K562 treated with DMSO at 1 percent for 4 hours (cell line): ENCODE data around the gene TPTE. TPM values are rescaled to one million over a fixed set of nuclear protein-coding genes. Genes with fewer than 3 reads are reported as not detected.

Source experiments
- total RNA-seq: library from RNA; unstranded; fragments of 300-600 nt; gene quantifications from 2 replicates; pipeline ENCODE4 v1.2.3, GENCODE V29; 2022; ENCODE audit not compliant: insufficient read depth

Gene TPTE
- 0.82 and 1.8 TPM in 2 replicates for total RNA-seq

DNA sequence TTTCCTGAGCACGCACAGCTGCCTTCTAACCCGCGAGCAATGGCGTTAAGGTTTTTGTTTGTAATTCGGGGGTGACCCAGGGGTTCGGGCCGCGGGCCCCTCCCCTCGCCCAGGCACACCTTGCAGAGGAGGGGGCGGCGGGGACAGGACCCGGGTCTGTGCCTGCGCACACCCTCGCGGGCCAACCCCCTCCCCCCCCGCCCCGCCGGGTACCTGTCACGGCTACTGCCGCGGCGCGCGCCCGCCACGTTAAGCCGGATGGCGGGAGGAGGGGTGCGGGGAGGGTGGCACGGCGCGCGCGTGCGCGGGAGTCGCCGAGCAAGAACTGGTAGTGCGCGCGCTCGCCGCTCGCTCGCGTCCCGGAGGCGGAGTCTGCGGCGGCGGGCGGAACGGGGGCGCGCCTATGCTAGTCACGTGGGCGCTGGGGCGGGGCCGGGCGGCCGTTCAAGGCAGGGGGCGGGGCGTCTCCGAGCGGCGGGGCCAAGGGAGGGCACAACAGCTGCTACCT lies at the start of gene TPTE:
Gene TPTE, plus strand, starts transcription at position 493 of the 508 bp plus-strand sequence. CDS start 17,141 bp downstream, outside the sequence.

